SK-N-MC (cell line): ENCODE results near the gene ING4.

Source experiments
- EZH2 ChIP-seq: fragments of 200-600 bp; sonication (generic); IDR thresholded peaks from one replicate; pipeline ENCODE4 v1.6.1; 2017; ENCODE audit warnings: antibody characterized with exemption
- POLR2AphosphoS5 ChIP-seq: IDR thresholded peaks from 2 replicates; pipeline ENCODE4 v1.6.1; 2012; ENCODE audit warnings: mild to moderate bottlenecking, low read depth, low read length, borderline replicate concordance

- TF ChIP-seq EZH2 (no peak), POLR2AphosphoS5 (no peak)
Measured at GRCh38 chr12:6612652-6613014, 50.3 kb downstream of the ING4 start.
